KOPT-K1 (cell line): ENCODE measurements around the gene SERHL2.
"Not testable (repeated sequence)": the region's sequence is repeated elsewhere in the genome, so short reads cannot be mapped to it uniquely, and the experiment has no call there.

Experiments
- H3K27ac ChIP-seq: fragments of 200-600 bp; sonication (generic); 2 replicates; pipeline ENCODE4 v1.5.1; 2016; ENCODE audit warnings: antibody characterized with exemption, mild to moderate bottlenecking, low read depth, low read length; ENCODE audit not compliant: poor library complexity, severe bottlenecking
- H3K36me3 ChIP-seq: fragments of 200-600 bp; sonication (generic); 2 replicates; pipeline ENCODE4 v1.5.1; 2017; ENCODE audit warnings: antibody characterized with exemption, mild to moderate bottlenecking, low read length, moderate library complexity; ENCODE audit not compliant: insufficient read depth
- H3K9me3 ChIP-seq: fragments of 200-600 bp; sonication (generic); 2 replicates; pipeline ENCODE4 v1.5.1; 2017; ENCODE audit warnings: antibody characterized with exemption, low read length, mild to moderate bottlenecking; ENCODE audit not compliant: insufficient read depth, poor library complexity, severe bottlenecking

SERHL2 gene

DNA sequence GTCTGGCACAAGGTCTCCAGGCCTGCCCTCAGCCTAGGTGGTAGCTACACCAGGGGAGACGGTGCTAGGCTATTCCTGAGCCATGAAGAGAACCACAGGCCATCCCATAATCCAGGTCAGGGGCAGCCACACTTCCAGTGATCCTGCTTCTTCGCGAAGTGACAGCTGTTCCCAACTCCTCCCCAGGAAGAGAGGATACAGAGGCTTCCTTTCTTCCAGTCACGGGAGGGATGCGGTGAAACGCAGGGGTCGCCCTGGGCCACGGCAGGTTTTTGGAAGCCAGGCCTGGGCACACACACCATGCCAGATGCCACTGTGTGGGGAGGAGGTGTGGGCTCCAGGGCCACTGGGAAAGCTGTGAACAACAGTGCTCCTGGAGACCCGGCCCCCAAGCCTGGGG lies 23.4 kb downstream of the SERHL2 start:
- H3K9me3 ChIP-seq, H3K27ac ChIP-seq: not testable (repeated sequence)
- peaks cover 61% of the 10 kb centered on the region for H3K36me3 ChIP-seq

GRCh38 chr22:42577623-42578240 lies 24.0 kb downstream of the SERHL2 start:
- peaks cover 59% of the 10 kb centered on the region for H3K36me3 ChIP-seq
- H3K27ac ChIP-seq = no peak overlapping the region
- H3K9me3 ChIP-seq = no peaks in the 10 kb centered on the region

DNA sequence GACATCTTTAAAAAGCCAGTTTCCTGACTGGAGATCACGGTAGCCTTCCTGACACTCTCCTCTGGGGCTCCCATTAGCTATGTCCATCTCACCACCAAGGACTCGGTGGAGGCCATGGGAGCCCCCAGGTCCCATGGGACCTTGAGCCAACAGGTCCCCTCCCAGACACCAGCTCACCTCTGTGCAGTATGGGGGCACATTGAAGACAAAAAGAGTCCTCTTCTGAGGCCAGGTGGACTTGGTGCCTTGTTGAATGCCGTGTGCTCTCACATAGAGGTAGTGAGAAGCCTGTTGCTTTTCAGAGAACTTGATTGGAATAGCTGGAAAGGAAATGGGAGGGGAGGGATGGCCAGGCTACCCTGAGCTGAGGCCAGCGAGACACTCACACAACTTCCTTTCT lies 26.3 kb downstream of the SERHL2 start:
- H3K27ac ChIP-seq, H3K9me3 ChIP-seq: not testable (repeated sequence)
- peaks cover 62% of the 10 kb centered on the region for H3K36me3 ChIP-seq

- H3K9me3 ChIP-seq = not testable (repeated sequence)
- H3K27ac ChIP-seq = peak overlapping the region; percentile 83
- peaks cover 74% of the 10 kb centered on the region for H3K36me3 ChIP-seq
These were observed 27.5 kb downstream of the SERHL2 start for GRCh38 chr22:42581194-42581761.

GRCh38 chr22:42581762-42582716 lies 28.3 kb downstream of the SERHL2 start:
- Histone ChIP-seq H3K36me3 (peaks cover 79% of the 10 kb centered on the region), H3K9me3 (no peaks in the 10 kb centered on the region), H3K27ac (peak overlapping the region; percentile 83)

DNA sequence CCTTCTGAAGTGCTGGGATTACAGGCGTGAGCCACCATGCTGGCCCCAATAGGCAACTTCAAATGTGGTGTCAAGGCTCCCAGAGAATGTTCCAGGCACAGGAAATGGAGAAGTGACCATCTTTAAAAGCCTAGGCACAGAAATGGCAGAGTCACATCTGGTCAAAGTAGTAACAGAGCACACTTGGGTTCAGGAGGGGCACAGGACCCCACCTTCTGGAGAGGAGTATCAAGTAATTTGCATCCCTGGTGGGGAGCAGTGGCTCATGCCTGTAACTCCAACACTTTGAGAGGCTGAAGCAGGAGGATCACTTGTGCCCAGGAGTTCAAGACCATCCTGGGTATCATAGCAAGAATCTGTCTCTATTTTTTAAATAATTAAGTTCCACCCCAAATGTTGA lies 29.2 kb downstream of the SERHL2 start:
- H3K9me3 ChIP-seq = no peaks in the 10 kb centered on the region
- peaks cover 79% of the 10 kb centered on the region for H3K36me3 ChIP-seq
- H3K27ac ChIP-seq = no peak overlapping the region

DNA sequence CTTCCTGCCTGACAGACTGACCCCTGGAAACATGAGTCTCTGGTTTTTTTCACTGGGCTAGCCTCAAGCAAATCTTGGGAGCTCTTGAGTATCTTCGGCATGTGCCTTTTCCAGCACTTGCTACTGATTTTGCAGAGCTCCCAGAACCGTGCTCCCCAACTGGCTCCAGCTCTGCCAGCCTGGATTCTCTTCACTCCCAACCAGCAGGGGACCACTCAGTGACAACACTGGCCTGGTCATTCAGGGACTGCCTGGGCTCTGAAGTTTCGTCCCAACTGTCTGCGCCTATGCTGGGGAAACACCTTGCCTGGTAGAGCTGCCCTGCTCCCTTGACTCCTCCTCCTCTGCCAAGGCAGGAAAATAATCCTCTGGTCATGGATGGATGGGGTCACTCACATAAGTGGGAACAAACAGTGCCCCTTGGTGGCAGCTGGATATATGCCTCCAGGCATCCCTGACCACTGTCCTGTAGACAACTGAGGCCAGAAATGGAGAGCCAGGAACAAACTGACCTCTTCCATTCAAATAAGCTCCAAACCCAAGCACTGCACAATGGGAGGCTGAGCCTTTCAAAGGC lies 30.7 kb downstream of the SERHL2 start:
- no peaks in the 10 kb centered on the region for H3K9me3 ChIP-seq
- H3K36me3 ChIP-seq = peaks cover 79% of the 10 kb centered on the region
- H3K27ac ChIP-seq = no peak overlapping the region

DNA sequence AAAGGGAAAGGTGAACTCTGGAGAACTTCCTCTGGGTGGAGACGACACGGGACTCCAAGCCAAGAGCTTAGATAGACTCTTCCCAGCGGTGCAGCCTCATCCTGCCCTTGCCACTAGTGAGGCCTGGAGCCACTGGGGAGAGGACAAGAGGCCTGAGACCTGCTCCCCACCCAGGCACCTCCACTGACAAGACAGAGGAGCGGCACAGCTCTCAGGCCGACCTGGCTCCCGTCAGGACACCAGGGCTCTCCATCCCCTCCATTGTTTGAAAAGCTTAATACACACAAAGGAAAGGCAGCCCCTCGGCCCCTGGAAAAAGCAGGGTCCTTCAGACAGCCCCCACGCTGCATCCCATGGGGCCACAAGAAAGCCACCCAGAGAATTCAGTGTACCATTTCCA lies 31.3 kb downstream of the SERHL2 start:
- H3K27ac ChIP-seq = no peak overlapping the region
- no peaks in the 10 kb centered on the region for H3K9me3 ChIP-seq
- peaks cover 79% of the 10 kb centered on the region for H3K36me3 ChIP-seq

- Histone ChIP-seq H3K9me3 (no peaks in the 10 kb centered on the region), H3K36me3 (peaks cover 89% of the 10 kb centered on the region), H3K27ac (no peak overlapping the region)
These were observed 32.6 kb downstream of the SERHL2 start for GRCh38 chr22:42586381-42586780.

DNA sequence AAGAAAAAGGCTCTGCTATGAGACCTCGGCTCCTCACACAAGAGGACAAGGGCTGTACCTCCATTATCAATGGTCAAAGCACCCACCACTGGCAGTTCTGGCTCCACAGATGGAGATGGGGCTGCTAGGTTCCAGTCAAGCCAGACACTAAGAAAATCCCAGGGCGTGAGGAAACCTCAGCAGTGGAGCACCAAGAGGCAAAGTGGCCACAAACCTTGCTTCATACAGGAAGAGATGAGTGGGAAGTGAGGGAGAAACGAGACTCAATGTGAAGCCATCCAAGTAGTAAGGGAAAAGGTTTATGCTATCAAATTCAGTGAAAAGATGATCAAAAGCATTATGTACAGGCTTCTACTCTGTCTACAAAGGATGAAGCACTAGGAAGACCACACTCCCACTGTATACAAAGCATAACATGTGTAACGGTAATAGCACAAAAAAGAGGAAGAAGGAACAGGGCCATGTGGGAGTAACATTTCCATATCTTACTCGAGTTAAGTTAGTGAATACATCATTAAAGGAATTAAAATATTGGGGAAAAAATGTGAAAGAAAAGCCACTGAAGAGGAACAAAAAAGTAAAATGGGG lies 33.9 kb downstream of the SERHL2 start:
- Histone ChIP-seq H3K27ac (no peak overlapping the region), H3K9me3 (no peaks in the 10 kb centered on the region), H3K36me3 (peaks cover 99% of the 10 kb centered on the region)

- peaks cover 99% of the 10 kb centered on the region for H3K36me3 ChIP-seq
- no peak overlapping the region for H3K27ac ChIP-seq
- no peaks in the 10 kb centered on the region for H3K9me3 ChIP-seq
These were observed 38.2 kb downstream of the SERHL2 start for GRCh38 chr22:42591987-42592386.

GRCh38 chr22:42595434-42595833 lies 41.7 kb downstream of the SERHL2 start:
- Histone ChIP-seq H3K27ac (no peak overlapping the region), H3K36me3 (peaks cover 99% of the 10 kb centered on the region), H3K9me3 (no peaks in the 10 kb centered on the region)

DNA sequence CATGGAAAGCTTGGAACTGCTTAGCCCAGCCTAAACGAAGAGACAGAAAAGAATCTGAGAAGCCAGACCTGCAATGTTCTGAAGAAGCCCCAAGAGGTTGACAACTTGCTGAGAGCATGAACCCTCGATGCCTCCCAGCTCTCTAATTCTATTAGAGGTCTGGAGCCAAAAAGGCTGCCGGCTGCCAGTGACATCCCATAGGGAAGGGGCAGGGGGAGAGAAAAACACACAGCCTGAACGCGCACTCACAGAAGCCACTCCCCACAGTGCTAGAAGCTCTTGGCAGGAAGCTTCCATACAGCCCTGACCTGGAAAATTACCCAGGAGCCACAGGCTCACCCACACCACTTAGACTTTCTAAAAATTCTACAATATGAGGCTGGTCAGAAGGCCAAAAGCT lies 42.6 kb downstream of the SERHL2 start:
- no peaks in the 10 kb centered on the region for H3K9me3 ChIP-seq
- no peak overlapping the region for H3K27ac ChIP-seq
- H3K36me3 ChIP-seq = peaks cover 100% of the 10 kb centered on the region

DNA sequence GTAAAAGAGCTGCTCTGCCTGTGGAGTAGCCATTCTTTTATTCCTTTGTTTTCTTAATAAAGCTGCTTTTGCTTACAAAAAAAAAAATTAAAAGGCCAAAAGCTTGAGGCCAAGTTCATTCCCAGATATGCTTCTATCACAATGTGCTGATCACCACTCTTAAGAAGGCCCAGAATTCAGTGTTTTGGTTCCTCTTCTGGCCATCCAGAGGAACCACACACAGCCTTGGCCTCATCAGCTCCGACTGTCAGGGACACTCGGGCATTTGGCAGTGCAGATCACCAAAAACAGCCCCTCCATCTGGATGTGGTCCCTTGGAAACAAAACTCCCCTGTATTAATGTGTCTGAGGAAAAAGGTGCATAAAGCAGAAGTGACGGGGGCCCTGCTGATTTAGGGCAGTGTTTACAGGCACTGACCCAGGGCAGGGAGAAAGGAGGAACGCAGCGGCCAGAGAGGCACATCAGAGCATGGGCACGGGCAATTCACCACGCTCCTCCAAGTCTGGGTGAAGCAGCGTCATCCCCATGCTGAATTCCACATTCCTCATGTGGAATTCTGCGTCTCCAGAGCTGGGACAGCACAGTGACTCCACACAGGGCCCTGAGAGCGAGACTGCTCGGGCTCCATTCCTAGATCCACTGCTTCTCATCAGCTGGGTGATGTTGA lies 43.2 kb downstream of the SERHL2 start:
- Histone ChIP-seq H3K27ac (no peak overlapping the region), H3K9me3 (no peaks in the 10 kb centered on the region), H3K36me3 (peaks cover 99% of the 10 kb centered on the region)
